ENCODE results near the gene PSMB2. TPM values are rescaled to one million over a fixed set of nuclear protein-coding genes. Genes with fewer than 3 reads are reported as not detected.
A peak's percentile ranks its signal among the peaks of the same experiment; 100 is the strongest.

PSMB2 gene
- total RNA-seq, 1 experiment from 2014 or later, result 86.0 TPM

DNA sequence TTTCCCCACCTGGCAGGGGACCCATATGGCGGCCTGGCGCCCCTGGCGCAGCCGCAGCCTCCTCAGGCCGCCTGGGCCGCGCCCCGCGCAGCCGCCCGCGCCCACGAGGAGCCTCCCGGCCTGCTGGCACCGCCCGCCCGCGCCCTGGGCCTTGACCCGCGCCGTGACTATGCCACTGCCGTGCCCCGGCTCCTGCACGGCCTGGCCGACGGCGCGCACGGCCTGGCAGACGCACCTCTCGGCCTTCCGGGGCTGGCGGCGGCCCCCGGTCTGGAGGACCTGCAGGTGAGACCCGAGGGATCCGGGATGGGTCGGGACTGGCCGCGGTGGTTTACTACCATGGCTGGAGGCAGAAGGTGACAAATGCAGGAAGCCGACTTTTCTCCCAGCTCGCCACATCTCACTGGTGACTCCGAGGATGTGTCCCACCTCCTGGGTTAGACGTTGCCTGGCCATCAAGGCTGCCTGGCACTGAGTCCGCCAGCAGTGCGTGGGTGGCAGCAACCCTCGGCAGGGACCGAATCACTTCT is 67.1 kb downstream of the PSMB2 start:
- Histone ChIP-seq H3K18ac (ENCODE audit: insufficient read length, low read depth, low read length) (no peak overlapping the region), H3K4me1 (ENCODE audit: insufficient read depth, low read length) (0 out of 2 replicates have a peak, but pooled peaks cover 2% of the 10 kb centered on the region), H3K4ac (ENCODE audit: low read depth, low read length) (no peak overlapping the region), H3K79me2 (ENCODE audit: insufficient read depth, low read length) (no peaks in the 10 kb centered on the region), H2BK5ac (ENCODE audit: insufficient read length, low read length) (no peak overlapping the region), H3K56ac (ENCODE audit: insufficient read length, low read depth, low read length) (no peak overlapping the region), H4K91ac (ENCODE audit: insufficient read length, low read depth, low read length) (no peak overlapping the region), H2AFZ (ENCODE audit: low read length) (no peak overlapping the region), H3T11ph (ENCODE audit: low read length) (no peak overlapping the region), H4K20me1 (ENCODE audit: control insufficient read depth, insufficient read depth, insufficient read length) (no peaks in the 10 kb centered on the region), H3K23ac (ENCODE audit: insufficient read length, low read depth, low read length) (no peak overlapping the region), H3K27me3 (ENCODE audit: insufficient read depth, low read length) (peaks cover 73% of the 10 kb centered on the region), H4K5ac (ENCODE audit: insufficient read length, low read depth, low read length) (no peak overlapping the region), H2BK20ac (ENCODE audit: low read depth, low read length, poor library complexity, severe bottlenecking) (no peak overlapping the region), H2AK5ac (ENCODE audit: insufficient read length, low read length) (no peak overlapping the region), H3K27ac (ENCODE audit: insufficient read length, low read depth, low read length) (no peak overlapping the region), H3K9ac (ENCODE audit: extremely low read depth, insufficient read length, low read length) (no peak overlapping the region), H2BK12ac (ENCODE audit: insufficient read length, low read depth, low read length) (no peak overlapping the region), H3K79me1 (ENCODE audit: insufficient read depth, low read depth, low read length, poor library complexity, severe bottlenecking) (no peaks in the 10 kb centered on the region), H3K14ac (ENCODE audit: insufficient read depth, low read length) (no peak overlapping the region; the same call in 1 of the 2 replicates), H2BK15ac (ENCODE audit: low read depth, low read length) (no peak overlapping the region), H4K8ac (replicated peaks; ENCODE audit: insufficient read length, low read depth, low read length) (no peak overlapping the region), H3K9me3 (ENCODE audit: control insufficient read depth, low read depth, low read length) (no peaks in the 10 kb centered on the region), H3K23me2 (ENCODE audit: insufficient read length, low read depth, low read length, poor library complexity, severe bottlenecking) (peaks cover 19% of the 10 kb centered on the region), H2BK120ac (ENCODE audit: low read depth, low read length, poor library complexity, severe bottlenecking) (no peak overlapping the region), H3K4me2 (ENCODE audit: insufficient read depth, insufficient read length, low read length) (peak overlapping the region; percentile 66)
- no CpG with 5 or more reads among the region's 48 CpGs for WGBS (ENCODE audit: extremely low coverage, insufficient read length, low lambda C conversion rate)
- Mint-ChIP-seq H3K27ac (no peak overlapping the region), H3K4me3 (peak overlapping the region; percentile 59 to 79; a peak in 2 of 5 replicates), H3K4me1 (peaks cover 29 to 37% of the 10 kb centered on the region in 2 experiments), H3K36me3 (ENCODE audit: insufficient read depth in 1 of 3, low read depth in 3 of 3) (no peaks in the 10 kb centered on the region), H3K27me3 (ENCODE audit: low read depth) (peaks cover 96% of the 10 kb centered on the region), H3K9me3 (no peaks in the 10 kb centered on the region)
- DNase-seq, result no peak
- TF ChIP-seq, protein P1, sequence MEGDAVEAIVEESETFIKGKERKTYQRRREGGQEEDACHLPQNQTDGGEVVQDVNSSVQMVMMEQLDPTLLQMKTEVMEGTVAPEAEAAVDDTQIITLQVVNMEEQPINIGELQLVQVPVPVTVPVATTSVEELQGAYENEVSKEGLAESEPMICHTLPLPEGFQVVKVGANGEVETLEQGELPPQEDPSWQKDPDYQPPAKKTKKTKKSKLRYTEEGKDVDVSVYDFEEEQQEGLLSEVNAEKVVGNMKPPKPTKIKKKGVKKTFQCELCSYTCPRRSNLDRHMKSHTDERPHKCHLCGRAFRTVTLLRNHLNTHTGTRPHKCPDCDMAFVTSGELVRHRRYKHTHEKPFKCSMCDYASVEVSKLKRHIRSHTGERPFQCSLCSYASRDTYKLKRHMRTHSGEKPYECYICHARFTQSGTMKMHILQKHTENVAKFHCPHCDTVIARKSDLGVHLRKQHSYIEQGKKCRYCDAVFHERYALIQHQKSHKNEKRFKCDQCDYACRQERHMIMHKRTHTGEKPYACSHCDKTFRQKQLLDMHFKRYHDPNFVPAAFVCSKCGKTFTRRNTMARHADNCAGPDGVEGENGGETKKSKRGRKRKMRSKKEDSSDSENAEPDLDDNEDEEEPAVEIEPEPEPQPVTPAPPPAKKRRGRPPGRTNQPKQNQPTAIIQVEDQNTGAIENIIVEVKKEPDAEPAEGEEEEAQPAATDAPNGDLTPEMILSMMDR (conservative IDR thresholded peaks at IDR 0.05), result no peak

Data from H9 (cell line).